Endothelial cell of hepatic sinusoid (primary cell): Measurements from ENCODE around the gene ADISSP.

Source experiments
- in situ Hi-C: cut with HindIII; loops from 2 replicates; pipeline ENCODE4 v1.10.0; 2017; ENCODE audit warnings: low sequenced_read_pairs

The ADISSP gene

GRCh38 chr20:3767427-3768341 lies at the start of gene ADISSP:
Gene ADISSP (minus strand): TSS chr20:3767753. CDS start chr20:3760100, 7,653 bp downstream.
- in situ Hi-C loops, result no loop called here

GRCh38 chr20:3815703-3816315 lies 48.3 kb upstream of the ADISSP start:
- in situ Hi-C loops, result no loop called here

- in situ Hi-C loops, result no loop called here
These were observed 47.5 kb upstream of the ADISSP start for GRCh38 chr20:3814928-3815495.

- in situ Hi-C loops, result no loop called here
These were observed 46.5 kb upstream of the ADISSP start for GRCh38 chr20:3813848-3814581.

- in situ Hi-C loops, result no loop called here
These were observed 45.7 kb upstream of the ADISSP start for GRCh38 chr20:3812975-3813847.

- in situ Hi-C loops, result no loop called here
These were observed 44.7 kb upstream of the ADISSP start for GRCh38 chr20:3812259-3812681.

- in situ Hi-C loops, result no loop called here
These were observed 44.1 kb upstream of the ADISSP start for GRCh38 chr20:3811467-3812258.

GRCh38 chr20:3808544-3808943 lies 41.0 kb upstream of the ADISSP start:
- in situ Hi-C loops, result no loop called here

- in situ Hi-C loops, result no loop called here
These were observed 37.2 kb upstream of the ADISSP start for GRCh38 chr20:3804781-3805180.

GRCh38 chr20:3804254-3804751 lies 36.8 kb upstream of the ADISSP start:
- in situ Hi-C loops, result no loop called here

- in situ Hi-C loops, result no loop called here
These were observed 36.3 kb upstream of the ADISSP start for GRCh38 chr20:3803854-3804253.

- in situ Hi-C loops, result no loop called here
These were observed 35.7 kb upstream of the ADISSP start for GRCh38 chr20:3803289-3803688.

GRCh38 chr20:3802524-3803239 lies 35.1 kb upstream of the ADISSP start:
- in situ Hi-C loops, result no loop called here

- in situ Hi-C loops, result no loop called here
These were observed 34.3 kb upstream of the ADISSP start for GRCh38 chr20:3801846-3802245.

GRCh38 chr20:3801299-3801698 lies 33.7 kb upstream of the ADISSP start:
- in situ Hi-C loops, result no loop called here

- in situ Hi-C loops, result no loop called here
These were observed 33.3 kb upstream of the ADISSP start for GRCh38 chr20:3800878-3801260.

GRCh38 chr20:3800256-3800877 lies 32.8 kb upstream of the ADISSP start:
- in situ Hi-C loops, result no loop called here

GRCh38 chr20:3798908-3799248 lies 31.3 kb upstream of the ADISSP start:
- in situ Hi-C loops, result no loop called here
